ENCODE data around the gene DUSP5.

DUSP5 gene

GRCh38 chr10:110481919-110482318 lies 15.8 kb upstream of the DUSP5 start:
- no peak for DNase-seq (ENCODE audit: low read depth)

GRCh38 chr10:110483633-110484032 lies 14.1 kb upstream of the DUSP5 start:
- DNase-seq (ENCODE audit: low read depth) = no peak

- no peak for DNase-seq (ENCODE audit: low read depth)
These were observed 12.2 kb upstream of the DUSP5 start for GRCh38 chr10:110485541-110485940.

- no peak for DNase-seq (ENCODE audit: low read depth)
These were observed 10.9 kb upstream of the DUSP5 start for GRCh38 chr10:110486680-110487410.

- DNase-seq (ENCODE audit: low read depth) = no peak
These were observed 10.0 kb upstream of the DUSP5 start for GRCh38 chr10:110487411-110488331.

GRCh38 chr10:110488332-110488681 lies 9.4 kb upstream of the DUSP5 start:
- no peak for DNase-seq (ENCODE audit: low read depth)

GRCh38 chr10:110488940-110489339 lies 8.8 kb upstream of the DUSP5 start:
- no peak for DNase-seq (ENCODE audit: low read depth)

GRCh38 chr10:110490640-110491039 lies 7.1 kb upstream of the DUSP5 start:
- DNase-seq (ENCODE audit: low read depth) = no peak

GRCh38 chr10:110491346-110491745 lies 6.4 kb upstream of the DUSP5 start:
- no peak for DNase-seq (ENCODE audit: low read depth)

- DNase-seq (ENCODE audit: low read depth) = no peak
These were observed 5.5 kb upstream of the DUSP5 start for GRCh38 chr10:110492069-110492822.

GRCh38 chr10:110493832-110494426 lies 3.8 kb upstream of the DUSP5 start:
- no peak for DNase-seq (ENCODE audit: low read depth)

GRCh38 chr10:110494532-110494931 lies 3.2 kb upstream of the DUSP5 start:
- DNase-seq (ENCODE audit: low read depth) = no peak

- DNase-seq (ENCODE audit: low read depth) = no peak
These were observed 1.8 kb upstream of the DUSP5 start for GRCh38 chr10:110495731-110496552.

GRCh38 chr10:110496553-110497437 lies 912 bp upstream of the DUSP5 start:
- no peak for DNase-seq (ENCODE audit: low read depth)

GRCh38 chr10:110498087-110498981 lies 627 bp downstream of the DUSP5 start:
- no peak for DNase-seq (ENCODE audit: low read depth)

GRCh38 chr10:110498982-110499795 lies 1.5 kb downstream of the DUSP5 start:
- no peak for DNase-seq (ENCODE audit: low read depth)

- no peak for DNase-seq (ENCODE audit: low read depth)
These were observed 2.2 kb downstream of the DUSP5 start for GRCh38 chr10:110499796-110500514.

GRCh38 chr10:110500515-110500905 lies 2.8 kb downstream of the DUSP5 start:
- DNase-seq (ENCODE audit: low read depth) = no peak
